ENCODE measurements around the gene NOTCH1. TPM values are rescaled to one million over a fixed set of nuclear protein-coding genes. Genes with fewer than 3 reads are reported as not detected.

The NOTCH1 gene
- total RNA-seq, 1 experiment from 2014 or later: 95.6 TPM

- no peak overlapping the region for H3K27ac Mint-ChIP-seq
- DNase-seq (ENCODE audit: low spot score): no peak
- peaks cover 6% of the 10 kb centered on the region for H3K9me3 Mint-ChIP-seq
- ChIA-PET POLR2A (no interaction called here), CTCF (no interaction called here)
- no peak overlapping the region for H3K4me3 Mint-ChIP-seq
- H3K4me1 Mint-ChIP-seq: peaks cover 16% of the 10 kb centered on the region
- H3K27me3 Mint-ChIP-seq (ENCODE audit: low read depth): peaks cover 3% of the 10 kb centered on the region; the same call in 1 of the 2 replicates
- ATAC-seq: no peak
- H3K36me3 Mint-ChIP-seq: no peaks in the 10 kb centered on the region
- no peak for TF ChIP-seq FOXK1 (CRISPR knock-in tag; IDR thresholded peaks at IDR 0.05)
- no peak for TF ChIP-seq NFATC4 (CRISPR knock-in tag; IDR thresholded peaks at IDR 0.05)
- no peak for TF ChIP-seq PREB (CRISPR knock-in tag; IDR thresholded peaks at IDR 0.05; ENCODE audit: borderline replicate concordance)
- TF ChIP-seq IRF2 (CRISPR knock-in tag; IDR thresholded peaks at IDR 0.05; ENCODE audit: borderline replicate concordance, low read depth): no peak
- TF ChIP-seq CBFB (CRISPR knock-in tag; IDR thresholded peaks at IDR 0.05; ENCODE audit: low read depth): no peak
- no peak for TF ChIP-seq OVOL2 (CRISPR knock-in tag; IDR thresholded peaks at IDR 0.05; ENCODE audit: borderline replicate concordance)
- no peak for TF ChIP-seq ZNF219 (CRISPR knock-in tag; IDR thresholded peaks at IDR 0.05; ENCODE audit: borderline replicate concordance)
- no peak for TF ChIP-seq ZNF121 (CRISPR knock-in tag; IDR thresholded peaks at IDR 0.05)
- no peak for TF ChIP-seq SP1 (CRISPR knock-in tag; conservative IDR thresholded peaks at IDR 0.05)
- TF ChIP-seq E2F1 (CRISPR knock-in tag; IDR thresholded peaks at IDR 0.05): no peak
- no peak for TF ChIP-seq ELF4 (CRISPR knock-in tag; IDR thresholded peaks at IDR 0.05; ENCODE audit: low read depth)
- no peak for TF ChIP-seq CTCF (IDR thresholded peaks at IDR 0.05)
- no peak for TF ChIP-seq ZMAT4 (CRISPR knock-in tag; IDR thresholded peaks at IDR 0.05)
- TF ChIP-seq ATF1 (CRISPR knock-in tag; IDR thresholded peaks at IDR 0.05): no peak
- no peak for TF ChIP-seq SMAD4 (CRISPR knock-in tag; IDR thresholded peaks at IDR 0.05)
These were observed 47.7 kb upstream of the NOTCH1 start for GRCh38 chr9:136593581-136593980.

GRCh38 chr9:136592666-136593065, 46.8 kb upstream of the NOTCH1 start:
- no peak for TF ChIP-seq PREB (CRISPR knock-in tag; IDR thresholded peaks at IDR 0.05; ENCODE audit: borderline replicate concordance)
- no peak for TF ChIP-seq NFATC4 (CRISPR knock-in tag; IDR thresholded peaks at IDR 0.05)
- TF ChIP-seq ZNF263 (CRISPR knock-in tag; IDR thresholded peaks at IDR 0.05; ENCODE audit: low read depth): no peak
- TF ChIP-seq MXD4 (CRISPR knock-in tag; IDR thresholded peaks at IDR 0.05; ENCODE audit: borderline replicate concordance): no peak
- TF ChIP-seq NR2C2 (CRISPR knock-in tag; IDR thresholded peaks at IDR 0.05): no peak
- TF ChIP-seq E2F5 (CRISPR knock-in tag; IDR thresholded peaks at IDR 0.05): no peak
- TF ChIP-seq ATF6 (CRISPR knock-in tag; IDR thresholded peaks at IDR 0.05): no peak
- no peak for TF ChIP-seq ATF2 (CRISPR knock-in tag; IDR thresholded peaks at IDR 0.05; ENCODE audit: borderline replicate concordance, low read depth)
- TF ChIP-seq ZMAT4 (CRISPR knock-in tag; IDR thresholded peaks at IDR 0.05): no peak
- no peak for TF ChIP-seq MYBL2 (CRISPR knock-in tag; IDR thresholded peaks at IDR 0.05)
- ATAC-seq: no peak
- ChIA-PET POLR2A (interaction anchor here (1.5 kb wide), 1 partner anchor 20 kb away, joined by 3 read pairs; no protein-coding TSS in a partner anchor), CTCF (no interaction called here)
- no peak overlapping the region for H3K4me3 Mint-ChIP-seq
- DNase-seq (ENCODE audit: low spot score): no peak
- no peak overlapping the region for H3K27ac Mint-ChIP-seq
- peaks cover 19% of the 10 kb centered on the region for H3K4me1 Mint-ChIP-seq
- peaks cover 6% of the 10 kb centered on the region for H3K9me3 Mint-ChIP-seq
- H3K27me3 Mint-ChIP-seq (ENCODE audit: low read depth): peaks cover 3% of the 10 kb centered on the region; the same call in 1 of the 2 replicates
- H3K36me3 Mint-ChIP-seq: no peaks in the 10 kb centered on the region

Measured in WTC11 (cell line).